DOHH2 (cell line): ENCODE data around the gene TNFAIP1.

Experiments used
- H3F3A ChIP-seq: fragments of 200-600 bp; sonication (generic), shearing (Covaris generic); 2 replicates; pipeline ENCODE4 v1.6.0; 2016; ENCODE audit warnings: antibody characterized with exemption, mild to moderate bottlenecking; ENCODE audit not compliant: control insufficient read depth, insufficient read depth
- H3K27ac ChIP-seq: fragments of 200-600 bp; sonication (generic); 2 replicates; pipeline ENCODE4 v1.5.1; 2014; ENCODE audit warnings: low read depth, mild to moderate bottlenecking, low read length, moderate library complexity
- H3K27me3 ChIP-seq: fragments of 200-600 bp; sonication (generic); 2 replicates; pipeline ENCODE4 v1.6.1; 2014; ENCODE audit warnings: mild to moderate bottlenecking, low read length, mixed read lengths; ENCODE audit not compliant: control insufficient read depth
- H3K36me3 ChIP-seq: fragments of 200-600 bp; sonication (generic); 2 replicates; pipeline ENCODE4 v1.6.1; 2014; ENCODE audit warnings: mild to moderate bottlenecking, low read length, moderate library complexity, mixed read lengths; ENCODE audit not compliant: control insufficient read depth
- H3K4me1 ChIP-seq: fragments of 200-600 bp; sonication (generic); 2 replicates; pipeline ENCODE4 v1.6.1; 2014; ENCODE audit warnings: mild to moderate bottlenecking, low read length, mixed read lengths; ENCODE audit not compliant: control insufficient read depth
- H3K4me2 ChIP-seq: fragments of 200-600 bp; sonication (generic); 2 replicates; pipeline ENCODE4 v1.6.0; 2014; ENCODE audit warnings: mild to moderate bottlenecking, low read length, moderate library complexity
- H3K4me3 ChIP-seq: fragments of 200-600 bp; sonication (generic); 2 replicates; pipeline ENCODE4 v1.5.1; 2014; ENCODE audit warnings: mild to moderate bottlenecking, low read length, mixed read lengths
- H3K79me2 ChIP-seq: fragments of 200-600 bp; sonication (generic); 2 replicates; pipeline ENCODE4 v1.6.1; 2014; ENCODE audit warnings: mild to moderate bottlenecking, low read length, mixed read lengths; ENCODE audit not compliant: control insufficient read depth
- H3K9me2 ChIP-seq: fragments of 200-600 bp; sonication (generic); replicated peaks from 2 replicates; pipeline ENCODE4 v1.6.1; 2014; ENCODE audit warnings: mild to moderate bottlenecking, low read length, mixed read lengths; ENCODE audit not compliant: control insufficient read depth
- H3K9me3 ChIP-seq: fragments of 200-600 bp; sonication (generic); 2 replicates; pipeline ENCODE4 v1.6.1; 2014; ENCODE audit warnings: antibody characterized with exemption, low read length, mixed read lengths; ENCODE audit not compliant: control insufficient read depth, insufficient read depth
- H4K20me1 ChIP-seq: fragments of 200-600 bp; sonication (generic); 2 replicates; pipeline ENCODE4 v1.6.0; 2014; ENCODE audit warnings: low read depth, mild to moderate bottlenecking, antibody characterized with exemption, low read length, moderate library complexity; ENCODE audit not compliant: control insufficient read depth, insufficient read depth
- CTCF ChIP-seq: fragments of 200-600 bp; sonication (generic); IDR thresholded peaks from one replicate; pipeline ENCODE4 v1.5.1; 2014; ENCODE audit warnings: antibody characterized with exemption, mild to moderate bottlenecking, low read depth, low read length; ENCODE audit not compliant: poor library complexity, severe bottlenecking
- EZH2phosphoT487 ChIP-seq: fragments of 200-600 bp; sonication (generic); IDR thresholded peaks from 2 replicates; pipeline ENCODE4 v1.6.1; 2017; ENCODE audit warnings: borderline replicate concordance, mild to moderate bottlenecking, antibody characterized with exemption, low read length, moderate library complexity, mixed read lengths

TNFAIP1 gene

GRCh38 chr17:28371245-28372202, 36.0 kb downstream of the TNFAIP1 start, which contains the start of gene SARM1:
Gene SARM1 (plus strand): TSS chr17:28371694. CDS start chr17:28372033, 339 bp downstream.
- H4K20me1 ChIP-seq, result no peaks in the 10 kb centered on the region
- peaks cover 9% of the 10 kb centered on the region for H3F3A ChIP-seq
- H3K4me2 ChIP-seq, result peak within 1 kb of the TSS; percentile 75
- no peak within 1 kb of the TSS for H3K27ac ChIP-seq
- peak within 1 kb of the TSS; percentile 92 for H3K4me3 ChIP-seq
- no peaks in the 10 kb centered on the region for H3K27me3 ChIP-seq
- H3K9me3 ChIP-seq, result no peaks in the 10 kb centered on the region
- H3K4me1 ChIP-seq, result peaks cover 19% of the 10 kb centered on the region
- no peak for TF ChIP-seq CTCF
- no peaks in the 10 kb centered on the region for H3K9me2 ChIP-seq
- H3K36me3 ChIP-seq, result no peaks in the 10 kb centered on the region
- peaks cover 15% of the 10 kb centered on the region for H3K79me2 ChIP-seq

- TF ChIP-seq EZH2phosphoT487, result no peak
- TF ChIP-seq CTCF, result no peak
- H3K27ac ChIP-seq, result no peak overlapping the region
These were observed 36.8 kb downstream of the TNFAIP1 start for GRCh38 chr17:28372203-28372944.

DNA sequence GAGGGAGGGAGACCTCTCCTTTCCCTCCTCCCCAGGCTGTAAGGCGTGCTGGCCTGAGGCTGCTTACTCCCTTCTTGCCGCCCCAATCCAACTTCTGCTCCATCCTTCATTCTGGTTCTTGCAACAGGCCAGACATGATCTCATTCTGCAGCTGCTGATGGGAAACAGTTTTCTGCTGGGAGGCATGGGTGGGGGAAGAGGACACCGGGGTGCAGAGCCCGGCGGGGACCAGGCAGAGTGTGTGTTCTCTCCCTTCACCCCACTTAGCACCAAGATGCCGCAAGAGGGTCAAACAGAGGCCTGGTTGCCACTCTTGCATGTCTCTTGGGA, 37.3 kb downstream of the TNFAIP1 start:
- Histone ChIP-seq H3K79me2 (peaks cover 15% of the 10 kb centered on the region), H3K9me2 (no peaks in the 10 kb centered on the region), H3K9me3 (no peaks in the 10 kb centered on the region), H3K4me1 (peaks cover 19% of the 10 kb centered on the region), H4K20me1 (no peaks in the 10 kb centered on the region), H3K27ac (no peak overlapping the region), H3K4me2 (peak overlapping the region; percentile 75), H3K27me3 (no peaks in the 10 kb centered on the region), H3K36me3 (no peaks in the 10 kb centered on the region), H3K4me3 (peak overlapping the region; percentile 92), H3F3A (peaks cover 9% of the 10 kb centered on the region)
- TF ChIP-seq CTCF (no peak), EZH2phosphoT487 (no peak)

More at GRCh38 chr17:28372203-28372944, 36.8 kb downstream of the TNFAIP1 start:
- Histone ChIP-seq H3K4me2 (peak overlapping the region; percentile 75), H4K20me1 (no peaks in the 10 kb centered on the region), H3K9me3 (no peaks in the 10 kb centered on the region), H3K9me2 (no peaks in the 10 kb centered on the region), H3K79me2 (peaks cover 15% of the 10 kb centered on the region), H3K27me3 (no peaks in the 10 kb centered on the region), H3F3A (peaks cover 9% of the 10 kb centered on the region), H3K4me1 (peaks cover 19% of the 10 kb centered on the region), H3K4me3 (peak overlapping the region; percentile 92), H3K36me3 (no peaks in the 10 kb centered on the region)
